ENCODE results near the gene RITA1.

Gene RITA1

DNA sequence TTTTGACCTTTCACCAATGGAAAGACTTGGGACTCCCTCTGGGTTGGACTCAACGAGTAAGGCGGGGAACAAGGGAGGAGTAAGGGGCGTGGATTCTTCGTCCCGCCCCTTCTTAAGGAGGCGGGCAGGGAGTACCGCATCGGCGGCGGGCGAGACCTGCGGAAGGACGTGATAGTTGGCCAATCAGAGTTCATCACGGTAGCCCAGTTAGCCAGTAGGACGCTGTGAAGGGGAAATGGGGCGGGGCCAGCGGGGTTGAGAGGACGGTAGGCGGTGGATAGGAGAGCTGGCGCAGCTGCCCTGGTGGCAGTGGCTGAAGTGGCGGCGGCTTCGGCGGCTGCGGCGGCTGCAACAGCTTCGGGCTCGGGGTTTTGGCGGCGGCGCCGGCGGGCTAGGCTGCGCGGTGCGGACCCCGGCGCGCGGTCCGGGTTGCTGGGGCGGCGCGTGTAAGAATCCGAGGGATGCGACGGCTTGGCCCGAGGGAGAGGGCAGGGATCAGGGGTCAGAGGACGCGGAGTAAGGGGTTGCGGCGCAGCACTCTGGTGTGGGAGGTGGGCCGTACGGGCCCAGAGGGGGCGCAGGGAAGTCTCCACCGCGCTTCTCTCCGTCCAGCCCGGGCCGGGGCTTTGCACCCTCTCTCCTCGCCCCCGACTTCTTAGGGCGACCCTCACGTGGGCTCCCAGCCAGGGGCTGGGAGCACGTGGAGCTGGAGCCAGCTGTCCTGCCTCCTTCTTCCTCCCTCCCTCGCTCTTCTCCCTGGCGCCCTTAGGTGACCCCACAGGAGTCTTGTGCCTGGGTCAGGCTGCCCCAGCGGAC lies 35.9 kb downstream of the RITA1 start, which contains the start of gene TPCN1:
Gene TPCN1, plus strand, starts transcription at position 284 of the 816 bp plus-strand sequence. CDS start 5,389 bp downstream, outside the sequence.
- Histone ChIP-seq H3K79me2 (ENCODE audit: insufficient read depth, low read length) (peaks cover 26% of the 10 kb centered on the region), H3K9me2 (ENCODE audit: low read depth, low read length) (no peaks in the 10 kb centered on the region), H3K9me3 (ENCODE audit: low read length) (no peaks in the 10 kb centered on the region), H3K9ac (ENCODE audit: low read length) (peak within 1 kb of the TSS; percentile 94), H2AFZ (ENCODE audit: low read length) (no peak within 1 kb of the TSS), H3F3A (ENCODE audit: insufficient read depth, low read length) (0 out of 2 replicates have a peak, but pooled peaks cover 10% of the 10 kb centered on the region), H3K4me2 (ENCODE audit: low read length) (peak within 1 kb of the TSS; percentile 92), H3K27ac (ENCODE audit: low read depth, low read length, poor library complexity, severe bottlenecking) (peak within 1 kb of the TSS; percentile 95), H3K4me3 (ENCODE audit: low read depth, low read length, poor library complexity, severe bottlenecking) (peak within 1 kb of the TSS; percentile 87), H3K36me3 (ENCODE audit: insufficient read depth, low read length) (peaks cover 6% of the 10 kb centered on the region; the same call in 1 of the 2 replicates), H4K20me1 (ENCODE audit: insufficient read depth, low read length) (no peaks in the 10 kb centered on the region), H3K4me1 (ENCODE audit: insufficient read depth, low read length, severe bottlenecking) (peaks cover 61% of the 10 kb centered on the region), H3K27me3 (ENCODE audit: insufficient read depth, low read length) (no peaks in the 10 kb centered on the region)
- TF ChIP-seq, protein P1, sequence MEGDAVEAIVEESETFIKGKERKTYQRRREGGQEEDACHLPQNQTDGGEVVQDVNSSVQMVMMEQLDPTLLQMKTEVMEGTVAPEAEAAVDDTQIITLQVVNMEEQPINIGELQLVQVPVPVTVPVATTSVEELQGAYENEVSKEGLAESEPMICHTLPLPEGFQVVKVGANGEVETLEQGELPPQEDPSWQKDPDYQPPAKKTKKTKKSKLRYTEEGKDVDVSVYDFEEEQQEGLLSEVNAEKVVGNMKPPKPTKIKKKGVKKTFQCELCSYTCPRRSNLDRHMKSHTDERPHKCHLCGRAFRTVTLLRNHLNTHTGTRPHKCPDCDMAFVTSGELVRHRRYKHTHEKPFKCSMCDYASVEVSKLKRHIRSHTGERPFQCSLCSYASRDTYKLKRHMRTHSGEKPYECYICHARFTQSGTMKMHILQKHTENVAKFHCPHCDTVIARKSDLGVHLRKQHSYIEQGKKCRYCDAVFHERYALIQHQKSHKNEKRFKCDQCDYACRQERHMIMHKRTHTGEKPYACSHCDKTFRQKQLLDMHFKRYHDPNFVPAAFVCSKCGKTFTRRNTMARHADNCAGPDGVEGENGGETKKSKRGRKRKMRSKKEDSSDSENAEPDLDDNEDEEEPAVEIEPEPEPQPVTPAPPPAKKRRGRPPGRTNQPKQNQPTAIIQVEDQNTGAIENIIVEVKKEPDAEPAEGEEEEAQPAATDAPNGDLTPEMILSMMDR (IDR thresholded peaks at IDR 0.05; ENCODE audit: low read length) = no peak
- no peak for TF ChIP-seq EZH2 (IDR thresholded peaks at IDR 0.05; ENCODE audit: borderline replicate concordance, low read length)

- no peak for TF ChIP-seq EZH2 (IDR thresholded peaks at IDR 0.05; ENCODE audit: borderline replicate concordance, low read length)
- TF ChIP-seq, protein P1 (IDR thresholded peaks at IDR 0.05; ENCODE audit: low read length) = no peak
- Histone ChIP-seq H3K4me2 (ENCODE audit: low read length) (peak overlapping the region; percentile 92), H2AFZ (ENCODE audit: low read length) (no peak overlapping the region), H3F3A (ENCODE audit: insufficient read depth, low read length) (0 out of 2 replicates have a peak, but pooled peaks cover 9% of the 10 kb centered on the region), H3K27ac (ENCODE audit: low read depth, low read length, poor library complexity, severe bottlenecking) (peak overlapping the region; percentile 89), H3K4me3 (ENCODE audit: low read depth, low read length, poor library complexity, severe bottlenecking) (peak overlapping the region; percentile 87), H3K9me3 (ENCODE audit: low read length) (no peaks in the 10 kb centered on the region), H3K36me3 (ENCODE audit: insufficient read depth, low read length) (peaks cover 14% of the 10 kb centered on the region; the same call in 1 of the 2 replicates), H3K9ac (ENCODE audit: low read length) (peak overlapping the region; percentile 94), H3K27me3 (ENCODE audit: insufficient read depth, low read length) (no peaks in the 10 kb centered on the region), H3K79me2 (ENCODE audit: insufficient read depth, low read length) (peaks cover 26% of the 10 kb centered on the region), H3K9me2 (ENCODE audit: low read depth, low read length) (no peaks in the 10 kb centered on the region), H4K20me1 (ENCODE audit: insufficient read depth, low read length) (no peaks in the 10 kb centered on the region), H3K4me1 (ENCODE audit: insufficient read depth, low read length, severe bottlenecking) (peaks cover 61% of the 10 kb centered on the region)
Measured at GRCh38 chr12:113221997-113222729, 36.6 kb downstream of the RITA1 start.

GRCh38 chr12:113222730-113223531 lies 37.4 kb downstream of the RITA1 start:
- Histone ChIP-seq H2AFZ (ENCODE audit: low read length) (no peak overlapping the region), H3K9me2 (ENCODE audit: low read depth, low read length) (no peaks in the 10 kb centered on the region), H3K4me2 (ENCODE audit: low read length) (peak overlapping the region; percentile 92), H3K4me3 (ENCODE audit: low read depth, low read length, poor library complexity, severe bottlenecking) (peak overlapping the region; percentile 87), H3K79me2 (ENCODE audit: insufficient read depth, low read length) (peaks cover 26% of the 10 kb centered on the region), H3K4me1 (ENCODE audit: insufficient read depth, low read length, severe bottlenecking) (peaks cover 61% of the 10 kb centered on the region), H4K20me1 (ENCODE audit: insufficient read depth, low read length) (no peaks in the 10 kb centered on the region), H3K27me3 (ENCODE audit: insufficient read depth, low read length) (no peaks in the 10 kb centered on the region), H3K9ac (ENCODE audit: low read length) (peak overlapping the region; percentile 94), H3K9me3 (ENCODE audit: low read length) (no peaks in the 10 kb centered on the region), H3K27ac (ENCODE audit: low read depth, low read length, poor library complexity, severe bottlenecking) (peak overlapping the region; percentile 89), H3F3A (ENCODE audit: insufficient read depth, low read length) (0 out of 2 replicates have a peak, but pooled peaks cover 1% of the 10 kb centered on the region), H3K36me3 (ENCODE audit: insufficient read depth, low read length) (peaks cover 22% of the 10 kb centered on the region)
- TF ChIP-seq, protein P1 (IDR thresholded peaks at IDR 0.05; ENCODE audit: low read length) = no peak
- TF ChIP-seq EZH2 (IDR thresholded peaks at IDR 0.05; ENCODE audit: borderline replicate concordance, low read length) = no peak

Data from OCI-LY1 (cell line).